Measurements from ENCODE around the gene CEP126.

GRCh38 chr11:101915791-101916291 lies 1.0 kb downstream of the CEP126 start:
- TF ChIP-seq CTCF (IDR thresholded peaks at IDR 0.05), result no peak
- TF ChIP-seq EZH2phosphoT487 (IDR thresholded peaks at IDR 0.05), result no peak

Measured in neural progenitor cell (in vitro differentiated cells).